Ovary (tissue), 3 donors: ENCODE measurements around the gene RFC4.

ENCODE experiments used
- CTCF ChIP-seq, 3 donors: fragments of 450-650 bp in 2 of 3; fragments of 200-600 bp in 1 of 3; IDR thresholded peaks; one replicate each; pipeline versions ENCODE4 v1.5.1 to v1.8.0; 2016 to 2022; ENCODE audit warnings: antibody characterized with exemption in 3 of 3, mild to moderate bottlenecking in 1 of 3
- EP300 ChIP-seq: sonication (generic); formaldehyde crosslinking; IDR thresholded peaks from one replicate; pipeline ENCODE4 v1.6.1; 2017; ENCODE audit warnings: antibody characterized with exemption
- POLR2A ChIP-seq: fragments of 450-650 bp; IDR thresholded peaks from one replicate; pipeline ENCODE4 v1.6.1; 2017; ENCODE audit warnings: antibody characterized with exemption, mild to moderate bottlenecking, moderate library complexity
- donor health status: DM: no; HTN: no; CAD: no.

GRCh38 chr3:186832276-186832675, 26.0 kb upstream of the RFC4 start:
- TF ChIP-seq CTCF (IDR thresholded peaks at IDR 0.05) (no peak), EP300 (no peak), POLR2A (no peak)
